SH-SY5Y (cell line): ENCODE results near the gene OGFR.

Source experiments
- GATA2 ChIP-seq: IDR thresholded peaks from 2 replicates; pipeline ENCODE4 v1.6.1; 2011; ENCODE audit warnings: mild to moderate bottlenecking, low read depth, low read length
- GATA3 ChIP-seq: IDR thresholded peaks from 2 replicates; pipeline ENCODE4 v1.6.1; 2011; ENCODE audit warnings: low read depth, mild to moderate bottlenecking, low read length, moderate library complexity

DNA sequence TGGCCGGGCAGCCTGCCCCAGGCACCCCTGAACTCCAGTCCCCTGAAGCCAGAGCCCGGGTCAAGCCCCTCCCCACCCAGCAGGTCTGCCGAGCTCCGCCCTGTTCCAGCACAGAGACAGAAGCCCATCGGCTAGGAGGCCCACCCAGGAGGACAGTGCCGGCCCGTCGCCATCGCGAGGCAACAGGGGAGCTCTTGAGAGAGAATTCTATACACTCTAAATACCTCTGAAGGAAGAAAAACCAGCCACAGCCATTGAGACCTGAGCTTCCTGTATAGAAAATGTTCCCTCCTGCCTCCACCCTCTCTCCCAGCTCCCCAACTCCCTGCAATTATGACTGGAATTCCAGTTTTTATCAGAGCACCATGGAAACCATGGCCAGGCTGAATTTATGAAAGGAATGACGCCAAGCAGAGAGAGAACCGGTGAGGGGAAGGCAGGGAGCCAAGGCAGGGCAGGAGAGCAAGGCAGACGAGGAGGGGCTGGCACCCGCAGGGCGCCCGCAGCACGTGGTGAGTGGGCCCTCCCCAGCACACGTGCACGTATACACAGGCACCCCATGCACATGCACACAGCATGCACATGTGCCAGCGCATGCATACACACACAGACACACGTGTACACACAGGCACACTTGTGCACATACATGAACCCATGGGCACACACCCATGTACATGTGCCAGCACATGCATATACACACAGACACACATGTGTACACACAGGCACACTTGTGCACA, 35.9 kb upstream of the OGFR start:
- TF ChIP-seq GATA2 (no peak), GATA3 (no peak)
